Measurements from ENCODE around the gene BCL2L1. TPM values are rescaled to one million over a fixed set of nuclear protein-coding genes. Genes with fewer than 3 reads are reported as not detected.

The BCL2L1 gene
- total RNA-seq, 1 experiment from 2014 or later, result 86.4 TPM

Other genes with a start within 250 kb of the BCL2L1 start
- not detected in 2 replicates for gene DEFB124, start 247.7 kb downstream of the BCL2L1 start, total RNA-seq (2014; rRNA removed; shearing (Covaris generic))
- 0.24 and 0.39 TPM in 2 replicates for gene REM1, start 247.6 kb downstream of the BCL2L1 start, total RNA-seq (2014; rRNA removed; shearing (Covaris generic))
- 176 and 179 TPM in 2 replicates for gene HM13, start 208.4 kb downstream of the BCL2L1 start, total RNA-seq (2014; rRNA removed; shearing (Covaris generic))
- 315 and 437 TPM in 2 replicates for gene ID1, start 117.6 kb downstream of the BCL2L1 start, total RNA-seq (2014; rRNA removed; shearing (Covaris generic))
- not detected in 2 replicates for gene COX4I2, start 85.0 kb downstream of the BCL2L1 start, total RNA-seq (2014; rRNA removed; shearing (Covaris generic))
- gene TPX2, start 16.4 kb upstream of the BCL2L1 start, total RNA-seq (2014; rRNA removed; shearing (Covaris generic)), result 293 and 312 TPM in 2 replicates
- gene MYLK2, start 96.5 kb upstream of the BCL2L1 start, total RNA-seq (2014; rRNA removed; shearing (Covaris generic)), result 0.36 and 0.59 TPM in 2 replicates
- gene FOXS1, start 122.7 kb upstream of the BCL2L1 start, total RNA-seq (2014; rRNA removed; shearing (Covaris generic)), result 0.24 and 0.39 TPM in 2 replicates
- not detected in 2 replicates for gene DUSP15, start 147.7 kb upstream of the BCL2L1 start, total RNA-seq (2014; rRNA removed; shearing (Covaris generic))
- gene TTLL9, start 147.8 kb upstream of the BCL2L1 start, total RNA-seq (2014; rRNA removed; shearing (Covaris generic)), result not detected in 2 replicates
- 11.2 and 12.7 TPM in 2 replicates for gene PDRG1, start 229.2 kb upstream of the BCL2L1 start, total RNA-seq (2014; rRNA removed; shearing (Covaris generic))
- not detected in 2 replicates for gene XKR7, start 245.3 kb upstream of the BCL2L1 start, total RNA-seq (2014; rRNA removed; shearing (Covaris generic))

Measured in RPMI7951 (cell line).